GM12892 (cell line): ENCODE measurements around the gene MYO3B.

Experiments
- DNase-seq: peaks from one replicate; pipeline ENCODE4 v3.0.0; 2011; ENCODE audit not compliant: insufficient read length
- FAIRE-seq: peaks from 2 replicates; lab custom pipeline; 2011; peaks lifted over from hg19 to GRCh38; lab: Jason Lieb, UNC
- POLR2A ChIP-seq: IDR thresholded peaks from 2 replicates; pipeline ENCODE4 v1.6.1; 2011; ENCODE audit warnings: low read depth, low read length, control low read depth
- POLR2AphosphoS5 ChIP-seq: IDR thresholded peaks from 2 replicates; pipeline ENCODE4 v1.6.1; 2011; ENCODE audit warnings: low read depth, low read length, control low read depth
- TAF1 ChIP-seq: IDR thresholded peaks from 2 replicates; pipeline ENCODE4 v1.6.1; 2011; ENCODE audit warnings: low read depth, mild to moderate bottlenecking, control low read depth, low read length, borderline replicate concordance

MYO3B gene

DNA sequence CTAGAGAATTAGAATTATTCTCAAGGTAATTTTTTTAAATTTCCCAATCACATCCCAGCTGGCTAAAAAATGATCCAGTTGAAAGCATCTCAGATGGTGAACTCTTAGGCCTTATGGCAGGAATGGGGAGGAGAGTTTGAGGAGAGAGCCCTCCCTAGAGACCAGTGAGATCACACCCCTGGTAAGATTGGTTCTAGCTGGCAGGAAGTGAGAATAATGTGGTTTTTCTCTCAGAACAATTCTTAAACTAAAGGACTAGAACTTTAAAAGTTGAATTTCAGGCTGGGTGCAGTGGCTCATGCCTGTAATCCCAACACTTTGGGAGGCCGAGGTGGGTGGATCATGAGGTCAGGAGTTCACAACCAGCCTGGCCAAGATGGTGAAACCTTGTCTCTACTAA is 120.2 kb downstream of the MYO3B start:
- TF ChIP-seq POLR2A (no peak), POLR2AphosphoS5 (no peak), TAF1 (no peak)
- FAIRE-seq (no peak), DNase-seq (no peak)

DNA sequence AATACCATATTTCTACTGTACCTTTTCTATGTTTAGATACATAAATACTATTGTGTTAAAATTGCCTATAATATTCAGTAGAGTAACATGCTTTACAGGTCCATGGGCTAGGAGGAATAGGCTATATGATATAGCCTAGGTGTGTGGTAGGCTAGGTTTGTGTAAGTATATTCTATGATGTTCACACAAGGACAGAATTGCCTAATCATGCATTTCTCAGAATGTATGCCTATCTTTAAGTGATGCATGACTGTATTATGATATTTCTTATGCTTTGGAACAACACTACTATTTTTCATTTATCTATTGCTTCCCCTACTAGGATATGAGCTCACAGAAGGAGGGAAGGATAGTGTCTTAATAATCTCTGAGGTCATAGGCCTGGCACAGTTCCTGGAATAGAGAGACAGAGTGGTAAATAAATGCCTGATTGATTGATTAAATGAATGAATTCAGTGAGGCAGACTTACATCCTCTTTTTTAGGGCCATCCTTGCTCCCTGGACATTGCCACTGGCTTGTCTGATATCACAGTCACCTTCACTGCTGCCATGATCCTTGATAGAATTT is 121.0 kb downstream of the MYO3B start:
- TF ChIP-seq TAF1 (no peak), POLR2AphosphoS5 (no peak), POLR2A (no peak)
- DNase-seq: no peak
- no peak for FAIRE-seq

DNA sequence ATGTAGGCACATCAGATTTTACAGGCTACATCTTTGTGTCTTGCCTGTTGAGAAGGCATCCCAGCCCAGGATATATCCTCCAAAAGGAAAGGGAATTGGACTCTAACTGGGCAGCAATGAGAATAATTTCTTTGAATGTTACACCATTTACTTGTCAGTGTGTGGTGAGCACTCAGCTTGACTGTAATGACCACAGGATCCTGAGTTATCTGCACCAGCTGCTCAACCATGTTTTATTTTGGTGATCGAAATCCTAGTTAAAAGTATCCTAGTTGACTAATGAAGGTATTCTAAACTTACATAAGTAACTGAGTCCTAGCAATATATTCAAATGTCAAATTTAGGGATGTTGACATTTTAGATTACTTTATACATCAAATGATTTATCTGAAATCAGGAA is 123.0 kb downstream of the MYO3B start:
- DNase-seq: no peak
- TF ChIP-seq POLR2AphosphoS5 (no peak), POLR2A (no peak), TAF1 (no peak)
- no peak for FAIRE-seq

DNA sequence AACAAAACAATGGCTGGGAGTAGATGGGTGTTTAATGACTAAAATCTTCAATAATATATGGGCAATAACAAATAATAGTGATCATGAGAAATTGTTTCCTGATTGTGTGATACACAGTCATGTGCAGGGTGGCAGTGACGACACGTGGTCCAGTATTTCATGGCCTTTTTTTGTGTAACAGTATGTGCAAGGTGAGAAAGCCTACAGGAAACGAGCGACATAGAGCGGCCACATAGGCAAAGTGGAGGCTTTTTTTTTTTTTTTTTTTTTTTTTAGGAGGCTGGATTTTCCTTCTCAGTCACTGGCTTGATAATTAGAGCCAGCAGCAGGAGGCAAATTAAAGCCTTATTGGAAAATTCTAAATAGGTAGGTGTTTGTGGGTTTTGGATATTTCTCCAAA is 123.7 kb downstream of the MYO3B start:
- no peak for TF ChIP-seq TAF1
- TF ChIP-seq POLR2A: no peak
- TF ChIP-seq POLR2AphosphoS5: no peak
- DNase-seq (no peak), FAIRE-seq (no peak)

DNA sequence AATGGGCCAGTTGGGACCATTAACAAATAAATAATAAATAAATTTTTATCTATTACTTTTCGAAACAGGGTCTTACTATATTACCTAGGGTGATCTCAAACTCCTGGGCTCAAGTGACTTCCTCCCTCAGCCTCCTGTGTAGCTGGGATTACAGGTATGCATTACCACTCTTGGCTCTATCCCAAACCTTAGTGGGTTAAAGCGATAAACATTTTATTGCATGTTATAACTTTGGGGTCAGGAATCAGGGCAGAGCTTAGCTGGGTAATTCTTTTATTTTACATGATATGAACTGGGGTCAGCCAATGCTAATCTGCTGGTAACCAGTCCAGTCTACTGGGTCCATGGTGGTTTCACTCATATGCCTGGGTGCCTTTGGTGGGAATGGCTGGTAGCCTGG is 127.8 kb downstream of the MYO3B start:
- no peak for FAIRE-seq
- DNase-seq: no peak
- TF ChIP-seq TAF1 (no peak), POLR2A (no peak), POLR2AphosphoS5 (no peak)

DNA sequence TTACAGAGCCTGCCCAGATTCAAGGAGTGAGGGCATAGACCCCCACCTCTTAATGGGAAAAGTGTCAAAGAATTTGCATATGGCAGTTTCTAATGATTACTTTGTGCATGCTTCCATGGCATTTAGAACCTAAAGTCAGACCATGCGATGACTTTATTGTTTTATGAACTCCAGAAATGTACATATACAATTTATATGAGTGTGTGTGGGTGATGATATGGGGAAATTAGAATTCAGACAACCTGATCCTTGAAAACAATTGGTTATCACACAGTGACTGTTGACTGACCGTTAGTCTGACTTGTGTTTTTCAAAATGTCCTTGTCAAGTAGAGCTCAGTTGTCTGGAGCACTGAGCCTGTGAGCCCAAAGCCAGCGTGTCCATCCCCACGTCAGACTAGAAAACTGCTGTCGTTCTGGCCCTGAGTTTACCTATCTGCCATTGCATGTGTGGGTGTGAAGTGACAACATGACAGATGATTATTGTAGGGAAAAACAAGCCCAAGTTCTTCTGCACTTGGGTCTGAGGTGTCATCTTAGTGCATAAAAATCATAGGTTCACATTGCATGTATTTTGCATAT is 128.4 kb downstream of the MYO3B start:
- FAIRE-seq (no peak), DNase-seq (no peak)
- TF ChIP-seq TAF1: no peak
- no peak for TF ChIP-seq POLR2AphosphoS5
- no peak for TF ChIP-seq POLR2A

DNA sequence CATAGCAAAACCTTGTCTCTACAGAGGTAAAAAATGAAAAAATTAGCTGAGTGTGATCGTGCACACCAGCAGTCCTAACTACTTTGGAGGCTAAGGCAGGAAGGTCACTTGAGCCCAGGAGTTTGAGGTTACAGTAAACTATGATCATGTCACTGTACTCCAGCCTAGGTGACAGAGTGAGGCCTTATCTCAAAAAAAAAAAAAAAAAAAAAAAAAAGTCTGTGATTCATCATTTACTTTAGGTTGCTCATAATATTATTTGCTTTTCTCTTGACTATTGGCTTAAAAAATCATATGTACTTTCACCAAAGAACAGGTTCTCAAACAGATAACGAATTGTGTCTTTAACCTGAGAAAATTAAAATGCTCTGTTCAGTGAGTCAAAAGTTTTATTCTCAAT is 129.1 kb downstream of the MYO3B start:
- no peak for TF ChIP-seq POLR2AphosphoS5
- no peak for TF ChIP-seq TAF1
- no peak for TF ChIP-seq POLR2A
- no peak for FAIRE-seq

DNA sequence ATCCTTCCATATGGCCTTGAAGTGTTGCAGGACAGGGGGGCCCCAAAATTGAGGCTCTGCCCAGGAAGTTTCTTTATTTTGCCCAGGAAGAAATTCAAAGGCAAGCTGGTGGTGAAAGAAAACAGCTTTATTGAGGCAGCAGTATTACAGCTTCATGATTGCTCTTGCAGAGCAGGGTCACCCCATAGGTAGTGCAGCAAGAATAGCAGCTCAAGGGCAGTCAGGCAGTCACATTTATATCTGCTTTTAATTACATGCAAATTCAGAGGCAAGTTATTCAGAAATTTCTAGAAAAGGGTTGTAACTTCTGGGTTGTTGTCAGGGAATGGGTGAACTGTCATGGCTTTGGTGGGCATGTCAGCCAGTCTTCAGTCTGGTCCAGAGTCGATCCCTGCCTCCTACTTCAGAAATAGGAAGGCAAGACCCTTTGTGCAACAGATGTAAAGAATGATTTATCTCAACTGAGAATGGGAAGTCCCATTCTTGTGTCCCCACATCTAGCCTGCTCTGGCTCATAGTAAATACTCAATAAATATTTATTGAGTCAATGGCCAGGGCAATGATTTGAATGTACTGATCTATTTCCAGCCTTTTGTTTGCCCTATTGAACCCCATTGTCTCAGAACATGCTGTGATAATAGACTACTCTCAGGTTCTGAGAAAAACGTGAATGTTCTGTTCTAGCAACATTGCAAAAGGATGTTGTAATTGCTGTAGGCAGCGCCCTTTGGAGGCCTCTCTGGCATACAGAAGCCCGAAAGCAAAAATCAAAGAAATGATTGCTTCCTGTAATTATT is 129.8 kb downstream of the MYO3B start:
- TF ChIP-seq POLR2A (no peak), TAF1 (no peak), POLR2AphosphoS5 (no peak)
- DNase-seq (no peak), FAIRE-seq (no peak)

More for the DNA sequence above, 129.1 kb downstream of the MYO3B start:
- no peak for DNase-seq

DNA sequence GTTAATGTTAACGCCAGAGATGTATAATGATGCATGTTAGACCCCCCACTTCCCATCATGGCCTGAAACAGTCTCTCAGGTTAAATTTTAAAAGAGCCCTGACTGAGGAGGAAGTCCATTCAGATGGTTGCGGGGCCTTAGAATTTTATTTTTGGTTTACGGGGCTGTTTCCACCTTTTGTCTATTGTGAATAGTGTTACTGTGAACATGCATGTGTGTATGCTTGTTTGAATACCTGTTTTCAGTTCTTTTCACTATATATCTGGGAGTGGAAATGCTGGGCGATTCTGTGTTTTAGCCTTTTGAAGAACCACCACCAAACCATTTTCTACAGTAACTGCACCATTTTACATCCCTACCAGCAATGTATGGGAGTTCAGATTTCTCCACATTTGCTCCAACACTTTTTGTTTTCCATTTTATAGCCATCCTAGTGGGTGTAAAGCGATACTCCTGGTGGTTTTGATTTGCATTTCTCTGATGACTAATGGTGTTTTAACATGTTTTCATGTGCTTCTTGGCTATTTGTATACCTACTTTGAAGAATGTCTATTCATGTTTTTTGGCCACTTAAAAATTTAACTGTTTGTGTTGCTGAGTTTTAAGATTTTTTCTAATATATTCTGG is 133.0 kb downstream of the MYO3B start:
- DNase-seq: no peak
- FAIRE-seq: no peak
- TF ChIP-seq POLR2AphosphoS5 (no peak), POLR2A (no peak), TAF1 (no peak)

DNA sequence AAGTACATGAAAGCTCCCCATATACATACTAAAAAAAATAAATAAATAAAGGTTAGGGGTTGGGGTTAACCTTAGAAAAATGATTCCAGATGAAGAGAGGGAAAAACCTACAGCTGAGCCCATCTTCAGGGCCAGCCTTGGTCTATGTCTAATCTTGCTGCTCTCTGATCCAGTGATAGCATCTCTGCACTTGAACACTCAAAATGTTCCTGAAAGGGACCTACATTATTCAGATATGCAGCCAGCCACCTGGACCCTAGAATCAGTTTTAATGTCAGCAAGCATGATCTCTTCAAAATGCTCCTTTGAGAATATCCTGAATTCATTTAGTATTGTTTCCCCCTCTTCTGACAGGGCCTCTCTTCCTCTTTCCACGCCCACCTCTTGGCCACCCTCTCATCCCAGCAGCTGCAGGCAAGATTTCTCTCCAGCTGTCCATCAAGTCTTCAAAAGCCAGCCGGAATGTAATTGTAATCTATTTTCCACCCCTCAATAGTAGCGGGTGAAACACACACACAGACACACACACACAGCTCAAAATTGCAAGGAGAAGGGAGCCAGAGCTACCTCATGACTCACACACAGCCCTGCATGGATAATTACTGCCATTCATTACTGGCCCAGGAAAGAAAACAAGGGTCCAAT is 135.5 kb downstream of the MYO3B start:
- FAIRE-seq (no peak), DNase-seq (no peak)
- TF ChIP-seq POLR2A: no peak
- no peak for TF ChIP-seq TAF1
- no peak for TF ChIP-seq POLR2AphosphoS5

DNA sequence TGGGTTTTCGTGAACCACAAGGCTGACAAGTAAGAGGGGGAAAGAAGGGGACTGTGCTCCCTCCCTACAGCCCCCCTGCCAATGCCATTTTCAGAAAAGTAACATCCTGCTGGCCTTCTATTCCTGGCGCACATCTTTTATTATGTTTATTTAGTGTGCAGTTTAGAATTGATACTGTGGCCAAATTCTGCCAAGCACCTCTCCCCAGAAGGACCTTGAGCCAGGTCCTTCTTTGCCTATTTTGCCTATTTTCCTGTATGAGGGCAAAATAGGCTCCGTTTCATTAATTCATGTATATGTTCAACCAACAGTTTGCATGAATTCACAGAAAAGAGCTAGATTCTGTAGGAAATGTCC is 136.0 kb downstream of the MYO3B start:
- TF ChIP-seq TAF1 (no peak), POLR2AphosphoS5 (no peak), POLR2A (no peak)
- FAIRE-seq (no peak), DNase-seq (no peak)
